HCT116 (cell line): Measurements from ENCODE around the gene RFX2.

Source experiments
- CEBPB ChIP-seq: IDR thresholded peaks from 2 replicates; pipeline ENCODE4 v1.6.1; 2012; ENCODE audit warnings: low read depth
- EGR1 ChIP-seq: IDR thresholded peaks from 2 replicates; pipeline ENCODE4 v1.6.1; 2012; ENCODE audit warnings: low read depth
- ELF1 ChIP-seq: IDR thresholded peaks from 2 replicates; pipeline ENCODE4 v1.6.1; 2012; ENCODE audit warnings: low read depth, borderline replicate concordance
- POLR2AphosphoS5 ChIP-seq: IDR thresholded peaks from 2 replicates; pipeline ENCODE4 v1.6.1; 2011; ENCODE audit warnings: mild to moderate bottlenecking, low read depth, low read length, moderate library complexity
- SRF ChIP-seq: IDR thresholded peaks from 2 replicates; pipeline ENCODE4 v1.6.1; 2012; ENCODE audit warnings: low read depth
- YY1 ChIP-seq: IDR thresholded peaks from 2 replicates; pipeline ENCODE4 v1.6.1; 2011; ENCODE audit warnings: low read length, low read depth, moderate library complexity, mild to moderate bottlenecking; ENCODE audit not compliant: insufficient replicate concordance; ENCODE audit errors: extremely low read depth
- ZFX ChIP-seq: fragments of 450-650 bp; IDR thresholded peaks from 2 replicates; pipeline ENCODE4 v1.6.1; 2017
- TF ChIP-seq, protein P1 (sequence below), 3 experiments: fragments of 200-600 bp in 1 of 3; sonication (generic) in 1 of 3; IDR thresholded peaks in 2 of 3; conservative IDR thresholded peaks in 1 of 3; 2 replicates each; pipeline ENCODE4 v1.5.1; 2012 to 2017; ENCODE audit warnings: low read depth in 2 of 3, low read length in 2 of 3, antibody characterized with exemption in 1 of 3, borderline replicate concordance in 1 of 3, control low read depth in 1 of 3, mild to moderate bottlenecking in 1 of 3, mixed read lengths in 1 of 3, mixed run types in 1 of 3, moderate library complexity in 1 of 3; ENCODE audit not compliant: insufficient read depth in 1 of 3
- TF ChIP-seq, protein P2 (sequence below): IDR thresholded peaks from 2 replicates; pipeline ENCODE4 v1.6.1; 2012
- TF ChIP-seq, protein P3 (sequence below): IDR thresholded peaks from 2 replicates; pipeline ENCODE4 v1.6.1; 2012; ENCODE audit warnings: low read depth

DNA sequence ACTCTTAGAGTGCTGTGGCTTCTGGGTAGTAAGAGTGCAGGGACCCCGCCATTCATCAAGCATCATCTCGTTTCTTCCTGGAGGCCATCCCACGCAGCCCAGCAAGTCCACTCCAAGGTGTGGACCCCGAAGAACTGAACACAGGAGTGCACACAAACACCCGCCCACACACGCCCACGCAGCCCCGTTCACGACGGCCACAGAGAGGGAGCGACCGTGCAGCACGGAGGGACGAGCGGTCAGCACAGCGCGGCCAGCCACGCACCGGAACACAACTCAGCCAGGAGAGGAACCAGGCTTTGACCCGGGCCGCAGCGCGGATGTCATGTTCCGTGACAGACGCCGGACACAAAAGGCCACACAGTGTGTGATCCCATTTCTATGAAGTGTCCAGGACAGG lies 114.2 kb downstream of the RFX2 start:
- TF ChIP-seq, protein P1, sequence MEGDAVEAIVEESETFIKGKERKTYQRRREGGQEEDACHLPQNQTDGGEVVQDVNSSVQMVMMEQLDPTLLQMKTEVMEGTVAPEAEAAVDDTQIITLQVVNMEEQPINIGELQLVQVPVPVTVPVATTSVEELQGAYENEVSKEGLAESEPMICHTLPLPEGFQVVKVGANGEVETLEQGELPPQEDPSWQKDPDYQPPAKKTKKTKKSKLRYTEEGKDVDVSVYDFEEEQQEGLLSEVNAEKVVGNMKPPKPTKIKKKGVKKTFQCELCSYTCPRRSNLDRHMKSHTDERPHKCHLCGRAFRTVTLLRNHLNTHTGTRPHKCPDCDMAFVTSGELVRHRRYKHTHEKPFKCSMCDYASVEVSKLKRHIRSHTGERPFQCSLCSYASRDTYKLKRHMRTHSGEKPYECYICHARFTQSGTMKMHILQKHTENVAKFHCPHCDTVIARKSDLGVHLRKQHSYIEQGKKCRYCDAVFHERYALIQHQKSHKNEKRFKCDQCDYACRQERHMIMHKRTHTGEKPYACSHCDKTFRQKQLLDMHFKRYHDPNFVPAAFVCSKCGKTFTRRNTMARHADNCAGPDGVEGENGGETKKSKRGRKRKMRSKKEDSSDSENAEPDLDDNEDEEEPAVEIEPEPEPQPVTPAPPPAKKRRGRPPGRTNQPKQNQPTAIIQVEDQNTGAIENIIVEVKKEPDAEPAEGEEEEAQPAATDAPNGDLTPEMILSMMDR (IDR thresholded peaks at IDR 0.05 in 2 of 3, conservative IDR thresholded peaks at IDR 0.05 in 1 of 3; ENCODE audit: borderline replicate concordance in 1 of 3, insufficient read depth in 1 of 3, low read depth in 2 of 3, low read length in 2 of 3) = no peak
- TF ChIP-seq, protein P2, sequence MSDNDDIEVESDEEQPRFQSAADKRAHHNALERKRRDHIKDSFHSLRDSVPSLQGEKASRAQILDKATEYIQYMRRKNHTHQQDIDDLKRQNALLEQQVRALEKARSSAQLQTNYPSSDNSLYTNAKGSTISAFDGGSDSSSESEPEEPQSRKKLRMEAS = no peak
- TF ChIP-seq, protein P3, sequence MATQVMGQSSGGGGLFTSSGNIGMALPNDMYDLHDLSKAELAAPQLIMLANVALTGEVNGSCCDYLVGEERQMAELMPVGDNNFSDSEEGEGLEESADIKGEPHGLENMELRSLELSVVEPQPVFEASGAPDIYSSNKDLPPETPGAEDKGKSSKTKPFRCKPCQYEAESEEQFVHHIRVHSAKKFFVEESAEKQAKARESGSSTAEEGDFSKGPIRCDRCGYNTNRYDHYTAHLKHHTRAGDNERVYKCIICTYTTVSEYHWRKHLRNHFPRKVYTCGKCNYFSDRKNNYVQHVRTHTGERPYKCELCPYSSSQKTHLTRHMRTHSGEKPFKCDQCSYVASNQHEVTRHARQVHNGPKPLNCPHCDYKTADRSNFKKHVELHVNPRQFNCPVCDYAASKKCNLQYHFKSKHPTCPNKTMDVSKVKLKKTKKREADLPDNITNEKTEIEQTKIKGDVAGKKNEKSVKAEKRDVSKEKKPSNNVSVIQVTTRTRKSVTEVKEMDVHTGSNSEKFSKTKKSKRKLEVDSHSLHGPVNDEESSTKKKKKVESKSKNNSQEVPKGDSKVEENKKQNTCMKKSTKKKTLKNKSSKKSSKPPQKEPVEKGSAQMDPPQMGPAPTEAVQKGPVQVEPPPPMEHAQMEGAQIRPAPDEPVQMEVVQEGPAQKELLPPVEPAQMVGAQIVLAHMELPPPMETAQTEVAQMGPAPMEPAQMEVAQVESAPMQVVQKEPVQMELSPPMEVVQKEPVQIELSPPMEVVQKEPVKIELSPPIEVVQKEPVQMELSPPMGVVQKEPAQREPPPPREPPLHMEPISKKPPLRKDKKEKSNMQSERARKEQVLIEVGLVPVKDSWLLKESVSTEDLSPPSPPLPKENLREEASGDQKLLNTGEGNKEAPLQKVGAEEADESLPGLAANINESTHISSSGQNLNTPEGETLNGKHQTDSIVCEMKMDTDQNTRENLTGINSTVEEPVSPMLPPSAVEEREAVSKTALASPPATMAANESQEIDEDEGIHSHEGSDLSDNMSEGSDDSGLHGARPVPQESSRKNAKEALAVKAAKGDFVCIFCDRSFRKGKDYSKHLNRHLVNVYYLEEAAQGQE = no peak
- TF ChIP-seq POLR2AphosphoS5 (no peak), CEBPB (no peak), ZFX (no peak), SRF (no peak), ELF1 (no peak), EGR1 (no peak), YY1 (no peak)
